H1 (cell line): ENCODE measurements around the gene SPEF1. TPM values are rescaled to one million over a fixed set of nuclear protein-coding genes. Genes with fewer than 3 reads are reported as not detected.

Experiments used
- ATF2 ChIP-seq: IDR thresholded peaks from 2 replicates; pipeline ENCODE4 v1.6.1; 2012; ENCODE audit warnings: low read length, inconsistent platforms
- BACH1 ChIP-seq: IDR thresholded peaks from 2 replicates; pipeline ENCODE4 v1.6.1; 2012; ENCODE audit warnings: low read length, improper control_type of control experiment
- EGR1 ChIP-seq: IDR thresholded peaks from 2 replicates; pipeline ENCODE4 v1.6.1; 2011; ENCODE audit warnings: low read depth, low read length, borderline replicate concordance
- GABPA ChIP-seq: IDR thresholded peaks from 2 replicates; pipeline ENCODE4 v1.6.1; 2011; ENCODE audit warnings: mild to moderate bottlenecking, low read length, moderate library complexity, borderline replicate concordance; ENCODE audit not compliant: insufficient read depth
- HDAC2 ChIP-seq, 2 experiments: fragments of 300-600 bp in 1 of 2; sonication (generic) in 1 of 2; IDR thresholded peaks; 2 replicates each; pipeline ENCODE4 v1.6.1; 2011 to 2012; ENCODE audit warnings: low read depth in 2 of 2, low read length in 2 of 2, mild to moderate bottlenecking in 2 of 2, moderate library complexity in 2 of 2, borderline replicate concordance in 1 of 2, inconsistent platforms in 1 of 2
- HDAC6 ChIP-seq: IDR thresholded peaks from one replicate; pipeline ENCODE4 v1.7.1; 2012; ENCODE audit warnings: low read depth, mild to moderate bottlenecking, inconsistent platforms, low read length, moderate library complexity
- JUND ChIP-seq: IDR thresholded peaks from 2 replicates; pipeline ENCODE4 v1.6.1; 2011; ENCODE audit warnings: mild to moderate bottlenecking, improper control_type of control experiment, low read length
- KDM1A ChIP-seq: fragments of 200-600, 300-600 bp; sonication (generic); IDR thresholded peaks from 2 replicates; pipeline ENCODE4 v1.7.1; 2016; ENCODE audit warnings: mild to moderate bottlenecking, low read length, borderline replicate concordance
- MAFK ChIP-seq: IDR thresholded peaks from 2 replicates; pipeline ENCODE4 v1.6.1; 2012; ENCODE audit warnings: low read depth, mild to moderate bottlenecking, improper control_type of control experiment, low read length
- MAX ChIP-seq: IDR thresholded peaks from 2 replicates; pipeline ENCODE4 v1.6.1; 2012; ENCODE audit warnings: inconsistent platforms
- RXRA ChIP-seq: IDR thresholded peaks from 2 replicates; pipeline ENCODE4 v1.6.1; 2011; ENCODE audit warnings: low read depth, mild to moderate bottlenecking, low read length, moderate library complexity; ENCODE audit not compliant: insufficient read depth
- SIN3A ChIP-seq, 2 experiments: IDR thresholded peaks in 1 of 2; conservative IDR thresholded peaks in 1 of 2; 2 replicates each; pipeline ENCODE4 v1.6.1; 2011 to 2012; ENCODE audit warnings: low read length in 2 of 2, improper control_type of control experiment in 1 of 2, low read depth in 1 of 2, mild to moderate bottlenecking in 1 of 2
- SP1 ChIP-seq: IDR thresholded peaks from 2 replicates; pipeline ENCODE4 v1.6.1; 2011; ENCODE audit warnings: low read depth, low read length
- SP2 ChIP-seq: IDR thresholded peaks from 2 replicates; pipeline ENCODE4 v1.6.1; 2012; ENCODE audit warnings: mild to moderate bottlenecking, low read length, inconsistent platforms
- TAF7 ChIP-seq: optimal IDR thresholded peaks from 2 replicates; pipeline ENCODE3; 2011; ENCODE audit warnings: low read depth, mild to moderate bottlenecking, inconsistent platforms, low read length, moderate library complexity, borderline replicate concordance
- ZNF274 ChIP-seq: IDR thresholded peaks from 2 replicates; pipeline ENCODE4 v1.7.0; 2012; ENCODE audit warnings: low read length, borderline replicate concordance; ENCODE audit errors: extremely low read depth
- polyA plus RNA-seq, 7 experiments: library from polyadenylated mRNA; depleted of rRNA in 3 of 7; stranded (reverse) in 5 of 7; unstranded in 2 of 7; fragments of >200 nt in 5 of 7; fragments of 200-250 nt in 2 of 7; gene quantifications; 1 replicate in 5 of 7; 2 replicates in 1 of 7; 4 replicates in 1 of 7; pipeline versions ENCODE4 v1.2.1 to v1.2.3, GENCODE V29; 2011 to 2013; ENCODE audit warnings: missing spikeins in 2 of 7, mixed read lengths in 2 of 7
- total RNA-seq: library from RNA; stranded (reverse); fragmentation: NEBNext Ultra II Directional; extraction: Animal tissue kit (Norgen Biotek cat#: 25700); gene quantifications from 2 replicates; pipeline ENCODE4 v1.2.1, GENCODE V29; 2021
- TF ChIP-seq, protein P1 (sequence below): IDR thresholded peaks from 2 replicates; pipeline ENCODE4 v1.6.1; 2012; ENCODE audit warnings: inconsistent platforms

Gene SPEF1
- total and polyA plus RNA-seq, 2 of the 8 experiments (the other 6 are each of a cell fraction or from before 2014, with no cell fraction given): 0.51 to 0.71 TPM

DNA sequence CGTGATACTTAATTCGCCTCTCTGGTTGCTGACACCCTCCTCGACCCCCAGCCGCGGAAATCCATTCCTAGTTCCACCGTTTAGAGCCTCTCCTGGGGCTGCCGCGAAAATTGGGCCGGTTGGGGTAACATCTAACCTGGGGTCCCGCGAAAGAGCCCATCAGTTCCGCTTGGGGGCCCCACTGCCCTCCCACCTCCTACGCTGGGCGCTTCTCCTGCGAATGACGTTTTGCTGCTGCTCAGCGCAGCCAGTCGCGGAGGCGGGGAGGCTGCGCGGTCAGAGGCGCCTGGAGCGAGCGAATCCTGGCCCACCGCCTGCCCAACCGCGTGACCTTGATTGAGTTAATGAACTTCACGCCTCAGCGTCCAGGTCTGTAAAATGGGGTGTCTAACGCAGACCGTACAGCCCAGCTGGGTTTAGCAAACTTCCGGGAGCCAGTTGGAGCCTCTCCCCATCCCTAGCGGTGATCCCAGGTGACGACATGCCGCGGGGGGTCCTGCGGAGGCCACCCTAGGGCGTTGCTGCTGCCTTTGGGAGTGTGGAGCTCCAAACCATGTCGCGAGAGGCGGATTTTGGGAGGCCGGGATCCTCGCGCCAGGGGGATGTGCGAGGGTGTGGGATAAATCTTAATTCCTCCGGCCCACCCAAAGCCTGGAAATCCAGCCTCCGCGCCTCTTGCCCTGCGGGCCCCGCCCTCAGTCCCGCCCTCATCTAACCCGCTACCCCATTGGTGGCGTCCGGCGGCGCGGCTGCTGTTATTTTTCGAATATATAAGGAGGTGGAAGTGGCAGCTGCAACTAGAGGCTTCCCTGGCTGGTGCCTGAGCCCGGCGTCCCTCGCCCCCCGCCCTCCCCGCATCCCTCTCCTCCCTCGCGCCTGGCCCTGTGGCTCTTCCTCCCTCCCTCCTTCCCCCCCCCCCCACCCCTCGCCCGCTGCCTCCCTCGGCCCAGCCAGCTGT lies 14.5 kb upstream of the SPEF1 start, which contains the start of gene CDC25B (continued):
- TF ChIP-seq HDAC6 (no peak), ZNF274 (no peak), SIN3A (conservative IDR thresholded peaks at IDR 0.05 in 1 of 2, IDR thresholded peaks at IDR 0.05 in 1 of 2; ENCODE audit: low read depth in 1 of 2, low read length in 2 of 2) (peak in 1 of 2 experiments; percentile 74; a peak in 2 of 4 replicates), TAF7 (no peak), MAFK (no peak), GABPA (no peak), ATF2 (peak; percentile 74; the same call in 1 of the 2 replicates), HDAC2 (IDR thresholded peaks at IDR 0.05; ENCODE audit: borderline replicate concordance in 1 of 2, low read depth in 2 of 2, low read length in 2 of 2) (peak; percentile 16 to 94; a peak in 2 of 4 replicates), MAX (peak; percentile 89), KDM1A (peak; percentile 97), BACH1 (no peak), SP2 (no peak), EGR1 (peak; percentile 45; the same call in 1 of the 2 replicates), RXRA (0 out of 2 replicates have a peak, but pooled peaks have one; percentile 54), SP1 (no peak), JUND (no peak)
- TF ChIP-seq, protein P1, sequence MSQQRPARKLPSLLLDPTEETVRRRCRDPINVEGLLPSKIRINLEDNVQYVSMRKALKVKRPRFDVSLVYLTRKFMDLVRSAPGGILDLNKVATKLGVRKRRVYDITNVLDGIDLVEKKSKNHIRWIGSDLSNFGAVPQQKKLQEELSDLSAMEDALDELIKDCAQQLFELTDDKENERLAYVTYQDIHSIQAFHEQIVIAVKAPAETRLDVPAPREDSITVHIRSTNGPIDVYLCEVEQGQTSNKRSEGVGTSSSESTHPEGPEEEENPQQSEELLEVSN: peak; percentile 73
